ENCODE measurements around the gene TRMT61B. TPM values are rescaled to one million over a fixed set of nuclear protein-coding genes. Genes with fewer than 3 reads are reported as not detected.
A peak's percentile ranks its signal among the peaks of the same experiment; 100 is the strongest.

TRMT61B gene
- total and polyA plus RNA-seq, 2 donors, result 11.3 to 42.4 TPM

DNA sequence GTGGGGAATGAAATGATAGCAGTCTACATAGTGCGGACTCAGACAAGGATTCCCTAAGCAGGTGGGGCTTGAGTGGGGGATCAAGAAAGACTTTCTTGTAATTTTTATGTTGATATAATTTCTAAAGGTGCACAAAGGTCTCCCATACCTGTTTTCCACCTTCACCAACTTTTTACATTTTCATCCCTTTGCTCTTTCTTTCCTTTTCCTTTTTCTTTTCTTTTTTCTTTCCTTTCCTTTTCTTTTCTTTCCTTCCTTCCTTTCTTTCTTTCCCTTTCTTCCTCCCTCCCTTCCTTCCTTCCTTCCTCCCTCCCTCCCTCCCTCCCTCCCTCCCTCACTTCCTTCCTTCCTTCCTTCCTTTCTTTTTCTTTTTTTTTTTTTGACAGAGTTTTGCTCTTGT lies 10.1 kb upstream of the TRMT61B start:
- no peaks in the 10 kb centered on the region for H3K9me3 ChIP-seq (ENCODE audit: control insufficient read depth in 2 of 2, insufficient read depth in 1 of 2, low read length in 1 of 2)
- WGBS, result 100% methylated on average over 1 of the region's 1 CpG

GRCh38 chr2:28871620-28872019 lies 1.5 kb upstream of the TRMT61B start:
- 93% methylated on average over 3 of the region's 3 CpGs for whole genome bisulfite sequencing
- no peak overlapping the region for H3K27ac ChIP-seq (ENCODE audit: low read depth in 1 of 2, low read length in 1 of 2)
- H3K27me3 ChIP-seq (ENCODE audit: control insufficient read depth in 2 of 2, insufficient read depth in 1 of 2, low read length in 1 of 2), result peaks cover 0 to 9% of the 10 kb centered on the region in 2 donors
- H3K4me3 ChIP-seq (ENCODE audit: low read length in 2 of 2), result no peak overlapping the region
- H3K9me3 ChIP-seq (ENCODE audit: control insufficient read depth in 2 of 2, insufficient read depth in 1 of 2, low read length in 1 of 2), result no peaks in the 10 kb centered on the region
- no peaks in the 10 kb centered on the region for H3K36me3 ChIP-seq (ENCODE audit: control insufficient read depth in 2 of 2, insufficient read depth in 2 of 2, low read length in 1 of 2)
- peaks cover 11 to 15% of the 10 kb centered on the region in 2 donors for H3K4me1 ChIP-seq (ENCODE audit: control insufficient read depth in 2 of 2, insufficient read depth in 2 of 2, low read length in 2 of 2)
- DNase-seq (ENCODE audit: low read depth in 6 of 9, low spot score in 9 of 9), result no peak

More for the DNA sequence above, 10.1 kb upstream of the TRMT61B start:
- H3K4me3 ChIP-seq (ENCODE audit: low read length in 2 of 2), result no peak overlapping the region
- no peak overlapping the region for H3K27ac ChIP-seq (ENCODE audit: low read depth in 1 of 2, low read length in 1 of 2)
- no peak for DNase-seq (ENCODE audit: low read depth in 6 of 9, low spot score in 9 of 9)
- no peaks in the 10 kb centered on the region for H3K4me1 ChIP-seq (ENCODE audit: control insufficient read depth in 2 of 2, insufficient read depth in 2 of 2, low read length in 2 of 2)
- no peaks in the 10 kb centered on the region for H3K36me3 ChIP-seq (ENCODE audit: control insufficient read depth in 2 of 2, insufficient read depth in 2 of 2, low read length in 1 of 2)
- H3K27me3 ChIP-seq (ENCODE audit: control insufficient read depth in 2 of 2, insufficient read depth in 1 of 2, low read length in 1 of 2), result peaks cover 6 to 17% of the 10 kb centered on the region in 2 donors

DNA sequence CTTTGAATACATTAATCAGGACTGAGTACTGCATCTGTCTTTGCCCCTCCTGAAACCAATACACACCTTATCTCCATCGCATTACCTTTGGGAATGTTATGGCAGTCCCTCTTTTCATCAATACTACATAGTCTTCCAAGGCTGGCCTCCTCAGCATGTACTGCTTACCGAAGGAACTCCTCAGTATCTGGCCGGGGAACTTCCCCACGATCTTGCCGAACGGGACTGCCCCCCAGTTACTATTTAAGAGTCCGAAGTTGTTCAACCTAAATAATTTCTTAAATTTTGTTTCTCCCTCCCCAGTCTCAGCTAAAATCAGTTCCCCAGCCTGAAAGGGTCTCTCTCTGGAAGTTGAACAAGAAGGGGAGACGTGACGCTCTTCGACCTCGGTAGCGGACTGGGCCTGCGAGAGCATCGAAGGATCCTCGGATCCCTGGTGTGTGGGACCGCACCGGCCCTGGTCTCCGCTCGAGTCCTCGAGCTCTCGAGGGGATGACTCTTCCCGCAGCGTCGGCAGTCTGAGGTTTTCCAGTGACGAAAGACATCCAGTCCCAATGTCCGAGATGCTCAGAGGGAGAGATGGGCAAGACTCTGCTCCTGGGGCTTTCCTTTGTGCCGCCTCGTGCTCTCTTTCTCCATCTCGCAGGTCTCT lies 489 bp downstream of the TRMT61B start:
- Histone ChIP-seq H3K27me3 (ENCODE audit: control insufficient read depth in 2 of 2, insufficient read depth in 1 of 2, low read length in 1 of 2) (peaks cover 0 to 2% of the 10 kb centered on the region in 2 donors), H3K36me3 (ENCODE audit: control insufficient read depth in 2 of 2, insufficient read depth in 2 of 2, low read length in 1 of 2) (no peaks in the 10 kb centered on the region), H3K4me1 (ENCODE audit: control insufficient read depth in 2 of 2, insufficient read depth in 2 of 2, low read length in 2 of 2) (peaks cover 11 to 15% of the 10 kb centered on the region in 2 donors), H3K4me3 (ENCODE audit: low read length in 2 of 2) (peak overlapping the region; percentile 72 to 95), H3K27ac (ENCODE audit: low read depth in 1 of 2, low read length in 1 of 2) (peak overlapping the region; percentile 67 to 87), H3K9me3 (ENCODE audit: control insufficient read depth in 2 of 2, insufficient read depth in 1 of 2, low read length in 1 of 2) (no peaks in the 10 kb centered on the region)
- DNase-seq (ENCODE audit: low read depth in 6 of 9, low spot score in 9 of 9), result peak in 3 of 9 donors; percentile 4 to 23 (median 6)
- WGBS, result under 1% methylated on average over 29 of the region's 29 CpGs

- Histone ChIP-seq H3K36me3 (ENCODE audit: control insufficient read depth in 2 of 2, insufficient read depth in 2 of 2, low read length in 1 of 2) (peaks cover 0 to 6% of the 10 kb centered on the region in 2 donors), H3K27ac (ENCODE audit: low read depth in 1 of 2, low read length in 1 of 2) (no peak overlapping the region), H3K9me3 (ENCODE audit: control insufficient read depth in 2 of 2, insufficient read depth in 1 of 2, low read length in 1 of 2) (no peaks in the 10 kb centered on the region), H3K4me3 (ENCODE audit: low read length in 2 of 2) (no peak overlapping the region), H3K27me3 (ENCODE audit: control insufficient read depth in 2 of 2, insufficient read depth in 1 of 2, low read length in 1 of 2) (no peaks in the 10 kb centered on the region), H3K4me1 (ENCODE audit: control insufficient read depth in 2 of 2, insufficient read depth in 2 of 2, low read length in 2 of 2) (peaks cover 11 to 15% of the 10 kb centered on the region in 2 donors)
- 92% methylated on average over 12 of the region's 12 CpGs for WGBS
- no peak for DNase-seq (ENCODE audit: low read depth in 6 of 9, low spot score in 9 of 9)
Measured at GRCh38 chr2:28868611-28869010, 1.5 kb downstream of the TRMT61B start.

DNA sequence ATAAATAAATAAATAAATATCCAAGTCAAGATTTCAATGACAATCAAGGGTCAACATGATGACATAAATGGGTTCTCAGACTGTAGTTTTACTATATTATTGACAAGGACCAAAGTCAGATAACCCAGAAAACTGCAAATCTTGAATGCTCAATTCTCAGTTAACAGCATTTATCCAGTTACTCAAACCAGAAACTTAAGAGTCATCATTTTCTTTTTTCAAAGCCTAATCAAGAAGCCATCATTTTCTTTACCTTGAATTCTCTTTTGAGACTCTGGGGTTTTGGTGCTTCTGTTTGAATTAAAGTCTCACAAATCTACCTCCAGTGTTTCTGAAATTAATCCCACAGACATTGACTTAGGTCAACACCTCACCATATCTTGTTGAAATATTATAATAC lies 14.1 kb downstream of the TRMT61B start:
- H3K9me3 ChIP-seq (ENCODE audit: control insufficient read depth in 2 of 2, insufficient read depth in 1 of 2, low read length in 1 of 2), result no peaks in the 10 kb centered on the region
- H3K4me3 ChIP-seq (ENCODE audit: low read length in 2 of 2), result no peak overlapping the region
- H3K27ac ChIP-seq (ENCODE audit: low read depth in 1 of 2, low read length in 1 of 2), result no peak overlapping the region
- peaks cover 4 to 20% of the 10 kb centered on the region in 2 donors for H3K36me3 ChIP-seq (ENCODE audit: control insufficient read depth in 2 of 2, insufficient read depth in 2 of 2, low read length in 1 of 2)
- no peak for DNase-seq (ENCODE audit: low read depth in 6 of 9, low spot score in 9 of 9)
- no peaks in the 10 kb centered on the region for H3K4me1 ChIP-seq (ENCODE audit: control insufficient read depth in 2 of 2, insufficient read depth in 2 of 2, low read length in 2 of 2)
- no peaks in the 10 kb centered on the region for H3K27me3 ChIP-seq (ENCODE audit: control insufficient read depth in 2 of 2, insufficient read depth in 1 of 2, low read length in 1 of 2)

- DNase-seq (ENCODE audit: low read depth in 6 of 9, low spot score in 9 of 9), result no peak
- Histone ChIP-seq H3K4me1 (ENCODE audit: control insufficient read depth in 2 of 2, insufficient read depth in 2 of 2, low read length in 2 of 2) (no peaks in the 10 kb centered on the region), H3K27me3 (ENCODE audit: control insufficient read depth in 2 of 2, insufficient read depth in 1 of 2, low read length in 1 of 2) (no peaks in the 10 kb centered on the region), H3K9me3 (ENCODE audit: control insufficient read depth in 2 of 2, insufficient read depth in 1 of 2, low read length in 1 of 2) (no peaks in the 10 kb centered on the region), H3K27ac (ENCODE audit: low read depth in 1 of 2, low read length in 1 of 2) (no peak overlapping the region), H3K4me3 (ENCODE audit: low read length in 2 of 2) (no peak overlapping the region), H3K36me3 (ENCODE audit: control insufficient read depth in 2 of 2, insufficient read depth in 2 of 2, low read length in 1 of 2) (peaks cover 0 to 14% of the 10 kb centered on the region in 2 donors)
- 95% methylated on average over 1 of the region's 1 CpG for WGBS
Measured at GRCh38 chr2:28855193-28855592, 14.9 kb downstream of the TRMT61B start.

DNA sequence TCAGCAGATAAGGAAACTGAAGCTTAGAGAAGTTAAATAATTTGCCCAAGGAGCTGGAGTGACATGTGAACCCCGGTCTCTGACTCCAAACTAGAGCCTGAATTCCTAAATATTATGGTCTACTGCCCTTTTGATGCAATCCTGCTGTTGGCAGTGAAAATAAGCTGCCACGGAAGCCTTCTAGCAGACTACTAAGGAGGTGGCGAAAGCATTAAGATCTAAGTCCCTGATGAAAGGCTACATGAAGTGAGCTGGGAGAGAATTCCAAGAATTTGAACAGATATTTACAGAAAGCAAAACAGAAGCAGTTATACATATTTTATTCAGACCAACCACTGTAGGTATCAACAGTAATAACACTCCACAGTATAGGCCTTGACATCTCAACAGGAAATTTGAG lies 28.1 kb downstream of the TRMT61B start:
- no peak overlapping the region for H3K4me3 ChIP-seq (ENCODE audit: low read length in 2 of 2)

DNA sequence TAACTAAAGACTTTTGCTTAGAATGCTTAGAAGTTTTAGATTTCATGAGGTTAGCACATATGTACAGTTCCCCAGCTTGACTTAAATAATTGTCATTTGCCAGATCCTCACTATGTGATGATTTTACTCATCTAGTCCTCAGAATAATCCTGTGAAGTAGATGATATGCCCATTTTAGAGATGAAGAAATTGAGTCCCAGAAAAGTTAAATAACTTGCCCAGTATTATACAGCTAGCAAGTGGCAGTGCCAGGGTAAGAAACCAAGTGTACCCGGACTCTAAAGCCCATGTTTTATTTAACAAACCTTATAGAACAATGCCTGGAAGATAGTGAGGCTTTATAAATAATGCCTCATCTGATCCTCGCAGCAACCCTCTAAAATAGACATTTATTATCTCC lies 31.1 kb downstream of the TRMT61B start:
- H3K27me3 ChIP-seq (ENCODE audit: control insufficient read depth in 2 of 2, insufficient read depth in 1 of 2, low read length in 1 of 2), result no peaks in the 10 kb centered on the region
- no peaks in the 10 kb centered on the region for H3K36me3 ChIP-seq (ENCODE audit: control insufficient read depth in 2 of 2, insufficient read depth in 2 of 2, low read length in 1 of 2)
- H3K9me3 ChIP-seq (ENCODE audit: control insufficient read depth in 2 of 2, insufficient read depth in 1 of 2, low read length in 1 of 2), result no peaks in the 10 kb centered on the region
- 96% methylated on average over 2 of the region's 2 CpGs for WGBS
- no peak overlapping the region for H3K4me3 ChIP-seq (ENCODE audit: low read length in 2 of 2)
- no peak overlapping the region for H3K27ac ChIP-seq (ENCODE audit: low read depth in 1 of 2, low read length in 1 of 2)
- H3K4me1 ChIP-seq (ENCODE audit: control insufficient read depth in 2 of 2, insufficient read depth in 2 of 2, low read length in 2 of 2), result no peaks in the 10 kb centered on the region
- DNase-seq (ENCODE audit: low read depth in 6 of 9, low spot score in 9 of 9), result no peak

More for the DNA sequence above, 28.1 kb downstream of the TRMT61B start:
- H3K27me3 ChIP-seq (ENCODE audit: control insufficient read depth in 2 of 2, insufficient read depth in 1 of 2, low read length in 1 of 2), result no peaks in the 10 kb centered on the region
- DNase-seq (ENCODE audit: low read depth in 6 of 9, low spot score in 9 of 9), result no peak
- H3K36me3 ChIP-seq (ENCODE audit: control insufficient read depth in 2 of 2, insufficient read depth in 2 of 2, low read length in 1 of 2), result no peaks in the 10 kb centered on the region
- WGBS, result 65% methylated on average over 3 of the region's 3 CpGs
- H3K9me3 ChIP-seq (ENCODE audit: control insufficient read depth in 2 of 2, insufficient read depth in 1 of 2, low read length in 1 of 2), result no peaks in the 10 kb centered on the region
- no peaks in the 10 kb centered on the region for H3K4me1 ChIP-seq (ENCODE audit: control insufficient read depth in 2 of 2, insufficient read depth in 2 of 2, low read length in 2 of 2)
- H3K27ac ChIP-seq (ENCODE audit: low read depth in 1 of 2, low read length in 1 of 2), result no peak overlapping the region

DNA sequence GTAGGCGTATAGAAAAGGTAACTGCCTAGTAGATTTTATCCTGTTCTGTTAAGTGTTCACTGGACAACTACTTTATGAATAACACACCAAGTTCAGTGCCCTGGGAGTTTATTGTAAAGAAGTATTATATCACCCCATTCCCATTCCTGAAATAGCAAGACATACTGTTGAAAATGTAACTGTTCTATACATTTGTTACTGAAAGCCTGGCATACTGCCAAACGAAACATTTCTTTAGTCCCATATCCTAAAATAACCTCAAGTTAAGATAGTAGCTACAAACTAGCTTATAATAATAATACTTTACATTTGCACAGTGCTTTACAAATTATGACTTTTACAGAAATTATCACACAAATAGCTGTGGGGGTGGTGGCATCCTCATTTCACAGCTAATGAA lies 34.3 kb downstream of the TRMT61B start:
- Histone ChIP-seq H3K9me3 (ENCODE audit: control insufficient read depth in 2 of 2, insufficient read depth in 1 of 2, low read length in 1 of 2) (no peaks in the 10 kb centered on the region), H3K27me3 (ENCODE audit: control insufficient read depth in 2 of 2, insufficient read depth in 1 of 2, low read length in 1 of 2) (no peaks in the 10 kb centered on the region), H3K4me1 (ENCODE audit: control insufficient read depth in 2 of 2, insufficient read depth in 2 of 2, low read length in 2 of 2) (no peaks in the 10 kb centered on the region), H3K36me3 (ENCODE audit: control insufficient read depth in 2 of 2, insufficient read depth in 2 of 2, low read length in 1 of 2) (no peaks in the 10 kb centered on the region), H3K27ac (ENCODE audit: low read depth in 1 of 2, low read length in 1 of 2) (no peak overlapping the region), H3K4me3 (ENCODE audit: low read length in 2 of 2) (no peak overlapping the region)
- 95% methylated on average over 2 of the region's 2 CpGs for WGBS
- DNase-seq (ENCODE audit: low read depth in 6 of 9, low spot score in 9 of 9), result no peak
